DMS79 treated with DMSO at 0.1 percent for 48 hours (cell line): ENCODE measurements around the gene MRPL17.
"Not testable (repeated sequence)": the region's sequence is repeated elsewhere in the genome, so short reads cannot be mapped to it uniquely, and the experiment has no call there.

Experiments
- DNase-seq: peaks from one replicate; lab custom pipeline; 2025; lab: John Stamatoyannopoulos, UW

MRPL17 gene

DNA sequence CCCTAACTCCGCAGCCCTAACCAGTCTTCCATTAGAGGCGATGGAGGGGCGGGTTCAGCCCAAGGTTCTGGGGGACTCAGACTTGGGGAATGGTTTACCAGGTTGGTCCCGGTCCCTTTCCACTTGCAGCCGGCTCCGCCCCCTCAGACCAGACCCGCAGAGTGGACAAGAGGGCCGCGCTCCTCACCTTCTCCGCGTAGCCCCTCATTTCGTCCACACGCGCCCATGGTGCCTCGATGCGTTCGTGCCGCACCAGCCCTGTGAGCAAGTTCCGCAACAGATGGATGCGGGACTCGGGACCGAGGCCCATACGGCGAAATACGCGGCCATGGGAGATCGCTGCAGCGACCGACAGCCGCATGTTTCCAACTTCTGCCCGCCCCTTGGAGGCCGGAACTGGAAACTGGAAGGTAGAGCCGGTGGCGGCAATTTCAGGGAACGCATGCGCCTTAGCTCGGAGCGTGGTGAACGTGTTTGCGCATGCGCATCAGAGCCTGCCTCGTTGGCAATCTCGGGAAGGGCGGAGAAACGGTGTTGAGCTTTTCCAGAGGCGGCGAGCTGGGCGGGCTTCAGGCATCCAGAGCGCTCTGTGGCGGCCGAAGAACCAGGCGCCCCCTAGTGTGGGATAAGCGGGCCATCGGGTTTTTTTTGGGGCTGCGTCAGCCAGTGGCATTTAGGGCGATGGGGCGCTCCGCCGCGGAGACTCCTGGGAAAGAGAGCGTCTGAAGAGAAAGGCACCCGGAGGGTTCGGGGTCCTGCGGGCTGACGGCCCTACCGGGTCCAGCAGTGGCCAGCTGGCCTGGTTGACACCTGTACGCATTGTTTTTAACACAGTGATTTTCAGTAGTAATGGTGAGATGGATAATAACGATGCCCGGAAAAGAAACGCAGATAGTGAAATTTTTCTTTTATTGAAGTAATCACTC is at the start of gene MRPL17:
TSS of gene MRPL17 (minus strand) at position 405 of the 926 bp plus-strand sequence. CDS start at position 361, 44 bp downstream.
- peak; percentile 99 for DNase-seq

DNA sequence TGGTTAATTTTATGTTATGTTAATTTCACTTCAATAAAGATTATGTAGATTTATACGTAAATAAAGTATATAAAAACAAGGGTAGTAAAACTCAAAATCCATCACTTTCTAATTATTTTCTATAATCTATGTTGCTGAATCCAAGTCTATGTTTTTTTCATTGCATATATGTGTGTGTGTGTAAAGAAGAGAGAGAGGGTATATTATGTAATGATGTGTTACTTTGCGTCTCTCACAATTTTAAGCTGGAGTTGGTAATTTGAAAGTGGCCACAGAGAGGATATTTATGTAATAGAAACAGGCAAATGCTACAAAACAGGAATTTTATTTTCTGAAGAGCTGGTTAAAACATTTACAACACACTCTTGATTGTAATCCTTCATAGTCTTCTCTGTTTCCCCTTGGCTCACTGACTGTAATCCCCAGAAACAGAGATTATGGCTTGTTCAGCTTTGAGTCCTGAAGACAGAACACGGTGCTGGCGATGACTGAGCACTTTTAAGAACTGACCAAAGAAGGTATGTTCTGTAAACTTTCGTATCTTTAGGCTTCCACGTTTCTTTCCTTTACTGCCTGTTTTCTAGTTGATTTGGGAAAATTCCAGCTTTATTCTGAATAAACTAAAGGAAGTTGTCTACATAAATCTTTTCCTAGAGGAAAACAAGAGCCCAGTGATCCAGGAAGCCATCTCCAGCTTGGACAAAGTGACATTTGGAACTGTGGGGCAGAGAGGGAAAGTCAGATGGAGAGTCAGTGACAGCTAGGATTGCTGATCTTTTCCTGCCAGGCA is 45.0 kb upstream of the MRPL17 start:
- DNase-seq, result no peak

- DNase-seq, result no peak
Measured at GRCh38 chr11:6725386-6725896, 42.3 kb upstream of the MRPL17 start.

DNA sequence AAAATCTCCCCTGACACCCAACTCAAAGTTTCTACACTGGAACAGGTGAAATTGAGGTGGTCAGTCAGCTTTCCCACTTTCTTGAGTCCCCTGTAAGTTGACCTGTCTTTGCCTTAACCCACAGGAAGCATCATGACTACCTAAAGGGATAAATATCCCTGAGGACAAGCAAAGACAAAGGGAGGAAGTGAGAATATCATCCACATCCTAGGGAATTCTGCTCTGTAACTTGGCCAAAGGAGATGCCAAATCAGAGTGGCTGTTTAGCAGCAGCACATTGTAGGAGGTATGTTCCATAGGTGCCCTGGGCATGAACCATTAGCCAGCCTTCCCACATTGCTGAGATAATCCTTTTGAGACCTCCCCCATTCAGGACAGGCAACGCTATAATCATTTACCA is 40.9 kb upstream of the MRPL17 start:
- DNase-seq, result no peak

- DNase-seq, result no peak
Measured at GRCh38 chr11:6721343-6721742, 38.2 kb upstream of the MRPL17 start.

DNA sequence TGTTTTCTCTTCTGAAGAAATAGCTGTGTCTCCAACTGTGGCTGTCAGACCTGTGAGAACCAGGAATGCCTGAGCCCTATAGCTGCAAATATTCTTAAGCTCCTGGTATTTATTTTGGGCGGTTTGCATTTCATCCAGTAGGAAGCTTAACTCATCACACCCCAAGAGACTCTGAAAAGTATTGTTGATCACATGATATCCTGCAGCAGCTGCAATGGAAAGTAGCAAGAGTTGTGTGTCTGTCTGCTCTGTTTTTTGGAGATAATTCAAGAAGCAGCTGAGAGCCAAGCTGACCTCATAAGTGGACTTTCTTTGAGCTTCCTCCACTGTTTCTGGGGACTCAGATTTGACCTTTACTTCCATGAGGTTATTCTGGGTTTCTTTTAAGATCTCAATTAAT is 36.4 kb upstream of the MRPL17 start:
- DNase-seq, result no peak

DNA sequence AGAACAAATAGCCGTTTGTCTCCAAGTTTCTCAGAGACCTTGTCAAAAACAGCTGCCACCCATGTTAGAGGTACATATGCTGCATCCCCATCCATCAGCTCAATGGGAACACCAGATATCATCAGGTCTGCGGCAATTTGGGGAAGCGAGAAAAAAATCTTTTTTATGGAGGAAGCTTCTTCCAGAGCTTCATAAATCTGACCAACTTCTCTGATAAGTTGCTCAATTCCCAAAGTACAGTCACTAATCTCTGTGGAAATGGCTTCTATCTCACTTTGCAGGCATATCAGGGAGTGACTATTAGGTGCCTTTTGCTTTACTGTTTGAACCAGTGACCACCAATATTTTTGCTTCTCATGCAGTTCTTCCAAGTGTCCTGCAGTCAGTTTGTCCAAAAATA is 34.3 kb upstream of the MRPL17 start:
- DNase-seq, result no peak

DNA sequence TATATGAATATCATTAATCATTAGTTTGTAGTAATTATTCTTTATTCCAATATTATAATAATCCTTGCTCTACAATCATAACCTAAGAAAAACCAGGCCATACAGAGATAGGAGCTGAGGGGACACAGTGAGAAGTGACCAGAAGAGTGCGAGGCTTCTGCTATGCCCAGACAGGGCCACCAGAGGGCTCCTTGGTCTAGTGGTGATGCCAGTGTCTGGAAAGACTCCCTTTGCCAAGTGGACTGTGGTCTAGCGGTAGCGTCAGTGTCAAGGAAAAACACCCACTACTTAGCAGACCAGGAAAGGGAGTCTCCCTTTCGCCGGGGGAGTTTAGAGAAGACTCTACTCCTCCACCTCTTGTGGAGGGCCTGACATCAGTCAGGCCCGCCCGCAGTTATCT is 28.4 kb upstream of the MRPL17 start:
- not testable (repeated sequence) for DNase-seq

- no peak for DNase-seq
Measured at GRCh38 chr11:6708876-6709275, 25.7 kb upstream of the MRPL17 start.

- peak; percentile 15 for DNase-seq
Measured at GRCh38 chr11:6705905-6706535, 22.9 kb upstream of the MRPL17 start.

DNA sequence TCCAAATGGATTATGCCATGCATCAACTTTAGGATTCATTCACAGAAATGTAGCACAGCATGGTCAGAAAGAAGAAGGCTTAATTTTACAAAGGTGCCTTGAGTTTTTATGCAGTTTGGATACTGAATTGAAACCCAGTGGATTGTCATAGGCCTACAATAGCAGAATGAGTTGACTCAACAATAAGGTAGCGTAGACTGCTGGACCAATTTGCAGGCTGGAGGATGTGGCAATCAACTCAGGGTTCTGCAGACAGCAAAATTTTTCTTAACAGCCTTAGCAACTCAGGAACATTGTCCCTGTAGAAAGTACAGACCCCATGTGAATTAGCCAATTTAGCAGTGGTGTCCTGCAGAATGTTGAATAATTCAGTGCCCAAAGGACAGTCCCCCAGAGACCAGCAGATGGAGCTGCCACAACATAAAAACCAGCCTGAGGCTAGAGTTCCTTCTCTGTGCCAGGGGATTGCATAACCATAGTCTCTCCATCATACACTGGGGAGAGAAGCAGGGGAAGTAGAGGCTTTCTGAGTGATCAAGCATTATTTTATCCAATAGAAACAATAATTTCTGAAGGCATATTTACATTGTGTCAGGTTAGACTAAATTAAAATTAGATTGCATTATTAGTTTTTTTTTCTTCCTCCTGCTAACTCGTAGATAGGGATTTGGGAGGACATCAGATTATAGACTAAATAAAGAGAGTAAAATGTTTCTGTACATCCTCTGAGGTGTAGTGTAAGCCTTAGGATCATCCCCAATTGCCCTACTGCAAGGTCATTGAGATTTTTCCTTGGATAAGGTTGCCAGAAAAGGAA is 20.3 kb upstream of the MRPL17 start:
- DNase-seq, result no peak

GRCh38 chr11:6701955-6702354 is 18.8 kb upstream of the MRPL17 start:
- DNase-seq, result peak; percentile 24

- DNase-seq, result no peak
Measured at GRCh38 chr11:6695377-6695776, 12.2 kb upstream of the MRPL17 start.

- DNase-seq, result no peak
Measured at GRCh38 chr11:6694229-6694535, 11.0 kb upstream of the MRPL17 start.

- no peak for DNase-seq
Measured at GRCh38 chr11:6693342-6694228, 10.4 kb upstream of the MRPL17 start.

DNA sequence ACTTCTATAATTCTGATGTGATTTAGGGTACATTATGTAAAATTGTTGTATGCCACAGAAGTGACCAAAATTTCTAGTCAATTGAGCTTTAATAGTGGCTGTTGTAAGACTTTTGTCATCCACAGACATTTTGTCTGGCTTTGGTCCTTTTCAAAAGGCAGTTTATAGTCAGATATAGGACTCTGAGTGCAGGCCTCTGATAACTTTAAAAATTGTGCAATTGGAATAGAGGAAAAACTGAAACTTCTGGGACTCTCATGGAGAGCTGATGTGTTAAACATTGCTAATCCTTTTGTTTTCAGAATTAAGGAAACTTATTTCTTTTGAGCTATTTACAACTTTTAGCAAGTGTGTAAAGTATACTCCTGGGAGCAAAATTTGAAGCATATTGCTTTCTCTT is 9.0 kb upstream of the MRPL17 start:
- DNase-seq, result no peak

DNA sequence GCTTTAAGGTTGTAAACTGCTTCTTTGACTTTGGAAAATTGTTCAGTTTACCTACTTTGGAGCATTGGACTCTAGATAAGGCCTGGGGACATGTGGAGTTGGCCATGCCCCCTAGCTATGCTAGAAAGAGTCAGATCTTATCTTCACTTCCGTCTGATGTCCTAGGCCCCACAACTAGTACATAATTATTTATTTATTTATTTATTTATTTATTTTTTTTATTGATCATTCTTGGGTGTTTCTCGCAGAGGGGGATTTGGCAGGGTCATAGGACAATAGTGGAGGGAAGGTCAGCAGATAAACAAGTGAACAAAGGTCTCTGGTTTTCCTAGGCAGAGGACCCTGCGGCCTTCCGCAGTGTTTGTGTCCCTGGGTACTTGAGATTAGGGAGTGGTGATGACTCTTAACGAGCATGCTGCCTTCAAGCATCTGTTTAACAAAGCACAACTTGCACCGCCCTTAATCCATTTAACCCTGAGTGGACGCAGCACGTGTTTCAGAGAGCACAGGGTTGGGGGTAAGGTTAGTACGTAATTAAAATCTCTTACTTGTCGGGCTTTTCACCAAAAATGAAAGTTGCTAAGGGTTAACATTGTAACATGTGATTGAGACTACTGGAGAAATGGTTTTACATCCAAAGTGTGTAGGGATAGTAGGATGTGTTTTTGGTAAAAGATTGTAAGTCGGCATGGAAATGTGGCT is 7.4 kb upstream of the MRPL17 start:
- DNase-seq, result not testable (repeated sequence)

DNA sequence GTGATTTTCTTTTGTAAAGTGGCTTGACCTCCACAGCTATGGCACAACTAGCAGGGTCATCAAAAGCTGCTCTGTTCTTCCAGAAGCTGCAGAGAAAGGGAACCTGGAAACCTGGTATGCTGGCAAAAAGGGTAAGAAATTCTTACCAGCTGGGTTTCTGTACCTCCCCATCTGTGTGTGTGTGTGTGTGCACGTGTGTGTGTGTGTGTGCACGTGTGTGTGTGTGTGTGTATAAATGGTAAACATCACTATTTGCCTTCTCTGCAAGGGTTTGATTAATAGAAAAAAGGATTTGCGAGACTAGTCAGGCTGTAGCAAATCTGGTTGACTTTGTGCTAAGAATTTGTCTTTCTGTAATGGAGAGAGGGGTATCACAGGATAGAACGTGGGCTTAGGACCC is 4.7 kb upstream of the MRPL17 start:
- no peak for DNase-seq

DNA sequence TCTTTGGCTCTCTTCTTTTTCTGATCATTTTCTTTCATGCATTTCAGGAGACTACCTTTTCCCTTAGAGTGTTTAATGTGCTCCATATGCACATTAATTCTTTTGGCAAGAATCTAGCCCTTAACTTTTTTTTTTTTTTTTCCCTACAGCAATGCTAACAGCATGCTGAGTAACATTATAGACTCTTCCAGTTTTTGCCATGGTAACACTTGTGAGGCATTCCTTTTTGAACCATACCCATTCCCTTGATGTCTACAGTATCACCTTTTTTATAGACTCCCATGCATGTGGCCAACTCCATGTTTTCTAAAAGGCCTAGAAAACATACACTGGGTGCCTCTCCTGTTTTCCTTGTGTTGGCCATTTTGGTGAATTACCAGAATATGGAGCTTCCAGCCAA is 2.9 kb upstream of the MRPL17 start:
- DNase-seq, result no peak

GRCh38 chr11:6684068-6684467 is 928 bp upstream of the MRPL17 start:
- DNase-seq, result not testable (repeated sequence)
